ENCODE data around the gene ANXA11. TPM values are rescaled to one million over a fixed set of nuclear protein-coding genes. Genes with fewer than 3 reads are reported as not detected.

Gene ANXA11
- total and polyA plus RNA-seq, 2 of the 4 experiments (the other 2 are of a cell fraction) = 39.4 to 109 TPM

GRCh38 chr10:80158598-80159127 lies 46.7 kb downstream of the ANXA11 start:
- Histone ChIP-seq H2BK20ac (ENCODE audit: low read depth, low read length) (peak overlapping the region; percentile 97), H2AK5ac (ENCODE audit: low read depth, low read length) (peak overlapping the region; percentile 99), H3K23ac (ENCODE audit: low read depth, low read length) (peak overlapping the region; percentile 95; the same call in 1 of the 2 replicates), H4K20me1 (ENCODE audit: insufficient read depth, low read length) (peaks cover 21% of the 10 kb centered on the region), H3K36me3 (ENCODE audit: control insufficient read depth, insufficient read depth, low read length) (peaks cover 63% of the 10 kb centered on the region), H3K56ac (ENCODE audit: extremely low read depth, insufficient read depth, low read length) (peak overlapping the region; percentile 67), H4K5ac (ENCODE audit: low read depth, low read length) (peak overlapping the region; percentile 25; the same call in 1 of the 2 replicates), H2AK9ac (replicated peaks; ENCODE audit: low read depth, low read length, poor library complexity) (peak overlapping the region; percentile 97), H3K4me2 (ENCODE audit: low read depth, low read length) (peak overlapping the region; percentile 43; the same call in 1 of the 2 replicates), H3K27me3 (ENCODE audit: control insufficient read depth, insufficient read depth, low read length) (no peaks in the 10 kb centered on the region), H3K14ac (replicated peaks; ENCODE audit: low read depth, low read length) (peak overlapping the region; percentile 92), H3K4me1 (ENCODE audit: control insufficient read depth, insufficient read depth, low read length) (peaks cover 46% of the 10 kb centered on the region), H3K27ac (ENCODE audit: insufficient read depth, low read length) (peak overlapping the region; percentile 94), H4K91ac (ENCODE audit: insufficient read depth, low read depth, low read length) (peak overlapping the region; percentile 94), H3K9me1 (ENCODE audit: insufficient read depth, low read length) (peaks cover 55% of the 10 kb centered on the region), H4K8ac (ENCODE audit: low read depth in 2 of 2, low read length in 2 of 2) (peak overlapping the region; percentile 19 to 89; a peak in 3 of 4 replicates), H3K4me3 (ENCODE audit: insufficient read depth, low read depth, low read length) (no peak overlapping the region), H3K9me3 (ENCODE audit: control insufficient read depth, insufficient read depth, low read length) (no peaks in the 10 kb centered on the region), H2BK120ac (ENCODE audit: low read depth, low read length) (peak overlapping the region; percentile 95), H2BK5ac (ENCODE audit: low read depth, low read length, poor library complexity, severe bottlenecking) (peak overlapping the region; percentile 92), H3K9ac (ENCODE audit: low read depth, low read length) (0 out of 2 replicates have a peak overlapping the region, but pooled peaks have one; percentile 25), H3K79me1 (ENCODE audit: low read depth in 1 of 2, low read length in 2 of 2) (peaks cover 27 to 74% of the 10 kb centered on the region in 2 experiments; a peak in 3 of 4 replicates), H2BK15ac (ENCODE audit: low read depth, low read length) (peak overlapping the region; percentile 94; the same call in 2 of the 3 replicates), H2AFZ (replicated peaks; ENCODE audit: low read length, poor library complexity) (peak overlapping the region; percentile 73), H3K4ac (ENCODE audit: low read depth, low read length) (peak overlapping the region; percentile 99), H3K18ac (ENCODE audit: low read depth, low read length) (peak overlapping the region; percentile 62)
- dilution Hi-C loops (cut with HindIII; ENCODE audit: low sequenced_read_pairs, unreplicated experiment) = no loop called here
- peak; percentile 65 for ATAC-seq (ENCODE audit: low read depth)
- 20% methylated on average over 4 of the region's 14 CpGs; no CpG with 5 or more reads in 1 of the 2 experiments for WGBS, 2 experiments (ENCODE audit: extremely low coverage in 2 of 2, insufficient read length in 1 of 2)
- intact Hi-C loops (cut with micrococcal nuclease) = no loop called here
- ChIA-PET CTCF (no interaction called here), POLR2A (ENCODE audit: unreplicated experiment) (no interaction called here)
- no TSS peak for BruUV-seq (replicated peaks)
- in situ Hi-C loops (cut with MboI; ENCODE audit: low sequenced_read_pairs) = loop anchor here (10.0 to 25.0 kb wide), 2 partner anchors 46 to 304 kb away; partner anchors contain the start of genes ANXA11 and TSPAN14
- DNase-seq = peak; percentile 99
- TF ChIP-seq FOS (IDR thresholded peaks at IDR 0.05; ENCODE audit: low read depth, low read length) (peak; percentile 93), CEBPB (IDR thresholded peaks at IDR 0.05; ENCODE audit: low read depth, low read length) (no peak), NFE2L2 (IDR thresholded peaks at IDR 0.05; ENCODE audit: low read depth, low read length) (no peak), CHD1 (IDR thresholded peaks at IDR 0.05; ENCODE audit: low read depth, low read length) (0 out of 2 replicates have a peak, but pooled peaks have one; percentile 69), RFX5 (IDR thresholded peaks at IDR 0.05; ENCODE audit: low read depth, low read length) (peak; percentile 5; the same call in 1 of the 2 replicates), BHLHE40 (IDR thresholded peaks at IDR 0.05; ENCODE audit: low read depth, low read length) (peak; percentile 88), MAFK (IDR thresholded peaks at IDR 0.05; ENCODE audit: low read depth, low read length) (peak; percentile 49; the same call in 1 of the 2 replicates), RCOR1 (IDR thresholded peaks at IDR 0.05; ENCODE audit: insufficient replicate concordance, low read length) (no peak), SMC3 (IDR thresholded peaks at IDR 0.05; ENCODE audit: low read depth, low read length) (peak; percentile 9; the same call in 1 of the 2 replicates), POLR2A (IDR thresholded peaks at IDR 0.05; ENCODE audit: low read depth, low read length) (0 out of 2 replicates have a peak, but pooled peaks have one; percentile 54), CTCF (conservative IDR thresholded peaks at IDR 0.05; ENCODE audit: low read depth, low read length) (no peak), ELK1 (IDR thresholded peaks at IDR 0.05; ENCODE audit: borderline replicate concordance, low read depth, low read length) (no peak), RAD21 (IDR thresholded peaks at IDR 0.05; ENCODE audit: low read length) (no peak), MAZ (IDR thresholded peaks at IDR 0.05; ENCODE audit: borderline replicate concordance, low read depth, low read length) (peak; percentile 72)
